Measurements from ENCODE around the gene DNAH7.
"Not testable (repeated sequence)": the region's sequence is repeated elsewhere in the genome, so short reads cannot be mapped to it uniquely, and the experiment has no call there.

The DNAH7 gene

GRCh38 chr2:195925120-195925519 is 143.5 kb downstream of the DNAH7 start:
- TF ChIP-seq, protein P1, sequence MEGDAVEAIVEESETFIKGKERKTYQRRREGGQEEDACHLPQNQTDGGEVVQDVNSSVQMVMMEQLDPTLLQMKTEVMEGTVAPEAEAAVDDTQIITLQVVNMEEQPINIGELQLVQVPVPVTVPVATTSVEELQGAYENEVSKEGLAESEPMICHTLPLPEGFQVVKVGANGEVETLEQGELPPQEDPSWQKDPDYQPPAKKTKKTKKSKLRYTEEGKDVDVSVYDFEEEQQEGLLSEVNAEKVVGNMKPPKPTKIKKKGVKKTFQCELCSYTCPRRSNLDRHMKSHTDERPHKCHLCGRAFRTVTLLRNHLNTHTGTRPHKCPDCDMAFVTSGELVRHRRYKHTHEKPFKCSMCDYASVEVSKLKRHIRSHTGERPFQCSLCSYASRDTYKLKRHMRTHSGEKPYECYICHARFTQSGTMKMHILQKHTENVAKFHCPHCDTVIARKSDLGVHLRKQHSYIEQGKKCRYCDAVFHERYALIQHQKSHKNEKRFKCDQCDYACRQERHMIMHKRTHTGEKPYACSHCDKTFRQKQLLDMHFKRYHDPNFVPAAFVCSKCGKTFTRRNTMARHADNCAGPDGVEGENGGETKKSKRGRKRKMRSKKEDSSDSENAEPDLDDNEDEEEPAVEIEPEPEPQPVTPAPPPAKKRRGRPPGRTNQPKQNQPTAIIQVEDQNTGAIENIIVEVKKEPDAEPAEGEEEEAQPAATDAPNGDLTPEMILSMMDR (IDR thresholded peaks at IDR 0.05; ENCODE audit: extremely low read depth, missing control alignments) = no peak
- DNase-seq (ENCODE audit: low spot score) = no peak

DNA sequence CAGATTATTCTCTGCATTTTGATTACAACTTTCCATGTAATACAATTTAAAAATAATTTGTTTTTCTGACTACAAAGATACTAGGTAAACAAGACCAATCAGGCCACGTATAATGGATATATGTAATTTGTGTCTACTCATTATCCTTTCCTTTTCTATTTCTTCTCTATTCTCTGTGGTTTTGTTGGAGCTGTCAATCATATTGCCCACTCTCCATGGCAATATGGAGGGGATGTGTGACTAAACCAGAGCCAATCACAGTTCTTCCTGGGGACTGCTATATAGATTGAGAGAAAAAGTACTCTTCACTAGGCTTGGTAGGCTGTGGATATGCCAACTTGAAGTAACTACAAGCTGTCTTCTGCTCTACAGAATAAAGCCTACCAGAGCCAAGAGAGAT is 144.7 kb downstream of the DNAH7 start:
- DNase-seq (ENCODE audit: low spot score) = no peak
- TF ChIP-seq, protein P1 (IDR thresholded peaks at IDR 0.05; ENCODE audit: extremely low read depth, missing control alignments) = no peak

GRCh38 chr2:195917021-195917600 is 151.5 kb downstream of the DNAH7 start:
- not testable (repeated sequence) for DNase-seq (ENCODE audit: low spot score)

GRCh38 chr2:195912079-195912478 is 156.6 kb downstream of the DNAH7 start:
- no peak for DNase-seq (ENCODE audit: low spot score)
- TF ChIP-seq, protein P1 (IDR thresholded peaks at IDR 0.05; ENCODE audit: extremely low read depth, missing control alignments) = no peak

DNA sequence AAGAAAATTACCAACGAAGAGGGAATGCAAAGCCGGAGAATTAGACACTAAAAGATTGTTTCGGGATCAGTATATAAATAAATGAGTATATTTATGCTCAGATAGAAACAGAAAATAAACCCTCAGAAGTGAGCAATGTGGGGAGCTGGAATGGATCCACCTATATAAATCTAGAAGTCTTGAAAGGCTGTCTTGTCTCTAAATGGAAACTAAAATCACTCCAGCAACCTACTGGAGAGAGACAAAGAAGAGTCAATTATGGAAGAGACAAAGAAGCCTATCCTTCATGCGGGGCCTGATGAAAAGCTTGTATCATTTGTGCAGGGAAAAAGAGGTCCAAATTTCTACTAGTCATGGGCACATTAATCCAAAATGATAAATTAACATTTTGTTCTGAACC is 158.1 kb downstream of the DNAH7 start:
- no peak for DNase-seq (ENCODE audit: low spot score)
- TF ChIP-seq, protein P1 (IDR thresholded peaks at IDR 0.05; ENCODE audit: extremely low read depth, missing control alignments) = no peak

DNA sequence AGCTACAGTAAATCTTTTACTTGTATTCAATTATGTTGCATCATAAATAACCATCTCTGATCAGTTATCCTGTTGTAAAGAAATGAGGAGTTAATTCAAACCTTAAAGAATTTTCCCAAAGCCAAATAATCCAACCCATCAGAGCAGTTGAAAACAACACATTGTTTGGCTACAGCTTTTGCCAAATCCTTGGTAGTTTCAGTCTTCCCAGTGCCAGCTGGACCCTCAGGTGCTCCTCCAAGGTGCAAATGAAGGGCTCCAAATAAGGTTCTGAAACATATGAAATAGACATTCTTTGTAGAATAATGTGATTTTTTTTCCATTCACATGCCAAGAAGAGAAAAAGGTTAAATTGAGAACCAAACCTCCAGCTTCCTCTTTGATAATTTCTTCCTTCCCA is 158.7 kb downstream of the DNAH7 start:
- TF ChIP-seq, protein P1 (IDR thresholded peaks at IDR 0.05; ENCODE audit: extremely low read depth, missing control alignments) = no peak
- DNase-seq (ENCODE audit: low spot score) = no peak

GRCh38 chr2:195907474-195907873 is 161.2 kb downstream of the DNAH7 start:
- DNase-seq (ENCODE audit: low spot score) = no peak
- TF ChIP-seq, protein P1 (IDR thresholded peaks at IDR 0.05; ENCODE audit: extremely low read depth, missing control alignments) = no peak

- TF ChIP-seq, protein P1 (IDR thresholded peaks at IDR 0.05; ENCODE audit: extremely low read depth, missing control alignments) = no peak
- DNase-seq (ENCODE audit: low spot score) = no peak
Measured at GRCh38 chr2:195903956-195904355, 164.7 kb downstream of the DNAH7 start.

All from GM20000 (cell line).